HEK293T (cell line): ENCODE measurements around the gene DCP2.

Source experiments
- CTCF ChIA-PET: fragments of 350-600 bp; formaldehyde crosslinking; extraction: SDS; loops from one replicate; lab custom pipeline; 2021; ENCODE audit warnings: antibody characterized with exemption, inconsistent platforms; lab: Yijun Ruan, JAX
- POLR2A ChIA-PET: fragments of 350-600 bp; formaldehyde crosslinking; extraction: SDS; loops from one replicate; lab custom pipeline; 2020; ENCODE audit warnings: antibody characterized with exemption, inconsistent platforms; lab: Yijun Ruan, JAX
- DNase-seq: peaks from one replicate; pipeline ENCODE4 v3.0.0; 2012; ENCODE audit warnings: mixed read lengths; ENCODE audit errors: extremely low spot score
- ARNT ChIP-seq: fragments of 450-650 bp; IDR thresholded peaks from 2 replicates; pipeline ENCODE4 v1.6.1; 2017; ENCODE audit warnings: mild to moderate bottlenecking
- BHLHE40 ChIP-seq: fragments of 450-650 bp; IDR thresholded peaks from 2 replicates; pipeline ENCODE4 v1.6.1; 2016; ENCODE audit warnings: mild to moderate bottlenecking, moderate library complexity, borderline replicate concordance
- CTBP1 ChIP-seq: fragments of 450-650 bp; IDR thresholded peaks from 2 replicates; pipeline ENCODE4 v1.6.1; 2016; ENCODE audit warnings: borderline replicate concordance
- ELF4 ChIP-seq: fragments of 450-650 bp; IDR thresholded peaks from 2 replicates; pipeline ENCODE4 v1.6.1; 2017; ENCODE audit warnings: antibody characterized with exemption
- FOXA1 ChIP-seq: fragments of 450-650 bp; IDR thresholded peaks from 2 replicates; pipeline ENCODE4 v1.6.1; 2016; ENCODE audit warnings: mild to moderate bottlenecking
- FOXK2 ChIP-seq: fragments of 450-650 bp; IDR thresholded peaks from 2 replicates; pipeline ENCODE4 v1.6.1; 2016; ENCODE audit warnings: mild to moderate bottlenecking
- FOXM1 ChIP-seq: fragments of 450-650 bp; IDR thresholded peaks from 2 replicates; pipeline ENCODE4 v1.6.1; 2017; ENCODE audit warnings: mild to moderate bottlenecking, borderline replicate concordance
- HDGF ChIP-seq: fragments of 450-650 bp; IDR thresholded peaks from 2 replicates; pipeline ENCODE4 v1.6.1; 2017; ENCODE audit warnings: antibody characterized with exemption, borderline replicate concordance
- L3MBTL2 ChIP-seq: fragments of 450-650 bp; conservative IDR thresholded peaks from 2 replicates; pipeline ENCODE4 v1.6.1; 2016; ENCODE audit warnings: mild to moderate bottlenecking
- LEF1 ChIP-seq: fragments of 450-650 bp; IDR thresholded peaks from 2 replicates; pipeline ENCODE4 v1.6.1; 2017; ENCODE audit warnings: mild to moderate bottlenecking, borderline replicate concordance
- NFRKB ChIP-seq: fragments of 450-650 bp; IDR thresholded peaks from 2 replicates; pipeline ENCODE4 v1.6.1; 2016; ENCODE audit warnings: mild to moderate bottlenecking, moderate library complexity
- SP1 ChIP-seq: fragments of 450-650 bp; IDR thresholded peaks from 2 replicates; pipeline ENCODE4 v1.6.1; 2017
- SUZ12 ChIP-seq: fragments of 450-650 bp; IDR thresholded peaks from 2 replicates; pipeline ENCODE4 v1.6.1; 2016; ENCODE audit warnings: mild to moderate bottlenecking
- TARDBP ChIP-seq: fragments of 450-650 bp; IDR thresholded peaks from 2 replicates; pipeline ENCODE4 v1.6.1; 2016
- ZNF384 ChIP-seq: fragments of 450-650 bp; IDR thresholded peaks from 2 replicates; pipeline ENCODE4 v1.6.1; 2016
- TF ChIP-seq, protein P1 (sequence below): fragments of 450-650 bp; IDR thresholded peaks from 2 replicates; pipeline ENCODE4 v1.6.1; 2016

DCP2 gene

DNA sequence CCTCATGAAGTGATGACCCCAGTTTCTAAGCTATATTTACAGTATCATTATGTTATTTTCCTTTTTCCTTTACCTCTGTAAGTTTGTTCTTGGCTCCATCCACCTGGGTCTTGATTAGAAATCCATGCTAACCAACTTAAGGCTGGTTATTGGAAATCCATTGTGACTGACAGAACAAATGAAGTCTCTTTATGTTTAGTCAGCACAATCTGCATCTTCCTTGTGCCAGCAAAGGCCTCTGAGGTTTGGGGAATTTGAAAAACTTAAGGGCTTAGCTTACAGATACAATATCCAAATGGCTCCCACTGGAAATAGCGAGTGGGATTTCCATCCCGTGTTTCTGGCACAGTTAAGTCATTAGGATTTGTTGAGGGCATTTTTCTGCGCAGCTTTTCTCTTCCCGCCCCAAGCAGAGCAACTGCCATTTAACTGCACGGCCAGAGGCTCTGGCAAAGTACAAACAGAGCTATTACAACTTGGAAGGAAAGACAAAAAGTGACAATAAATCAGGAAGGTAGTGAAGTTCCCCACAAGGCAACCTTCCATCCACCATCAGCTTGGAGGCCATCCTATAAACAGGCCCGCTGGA, 64.2 kb downstream of the DCP2 start:
- TF ChIP-seq FOXA1 (no peak), LEF1 (no peak), ELF4 (no peak)
- TF ChIP-seq, protein P1, sequence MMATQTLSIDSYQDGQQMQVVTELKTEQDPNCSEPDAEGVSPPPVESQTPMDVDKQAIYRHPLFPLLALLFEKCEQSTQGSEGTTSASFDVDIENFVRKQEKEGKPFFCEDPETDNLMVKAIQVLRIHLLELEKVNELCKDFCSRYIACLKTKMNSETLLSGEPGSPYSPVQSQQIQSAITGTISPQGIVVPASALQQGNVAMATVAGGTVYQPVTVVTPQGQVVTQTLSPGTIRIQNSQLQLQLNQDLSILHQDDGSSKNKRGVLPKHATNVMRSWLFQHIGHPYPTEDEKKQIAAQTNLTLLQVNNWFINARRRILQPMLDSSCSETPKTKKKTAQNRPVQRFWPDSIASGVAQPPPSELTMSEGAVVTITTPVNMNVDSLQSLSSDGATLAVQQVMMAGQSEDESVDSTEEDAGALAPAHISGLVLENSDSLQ, result no peak
- CTCF ChIA-PET, result interaction anchor here (0.9 to 1.2 kb wide), 2 partner anchors 12 to 44 kb away, joined by 3 to 4 read pairs; no protein-coding TSS in a partner anchor
- POLR2A ChIA-PET, result no interaction called here
- no peak for DNase-seq

DNA sequence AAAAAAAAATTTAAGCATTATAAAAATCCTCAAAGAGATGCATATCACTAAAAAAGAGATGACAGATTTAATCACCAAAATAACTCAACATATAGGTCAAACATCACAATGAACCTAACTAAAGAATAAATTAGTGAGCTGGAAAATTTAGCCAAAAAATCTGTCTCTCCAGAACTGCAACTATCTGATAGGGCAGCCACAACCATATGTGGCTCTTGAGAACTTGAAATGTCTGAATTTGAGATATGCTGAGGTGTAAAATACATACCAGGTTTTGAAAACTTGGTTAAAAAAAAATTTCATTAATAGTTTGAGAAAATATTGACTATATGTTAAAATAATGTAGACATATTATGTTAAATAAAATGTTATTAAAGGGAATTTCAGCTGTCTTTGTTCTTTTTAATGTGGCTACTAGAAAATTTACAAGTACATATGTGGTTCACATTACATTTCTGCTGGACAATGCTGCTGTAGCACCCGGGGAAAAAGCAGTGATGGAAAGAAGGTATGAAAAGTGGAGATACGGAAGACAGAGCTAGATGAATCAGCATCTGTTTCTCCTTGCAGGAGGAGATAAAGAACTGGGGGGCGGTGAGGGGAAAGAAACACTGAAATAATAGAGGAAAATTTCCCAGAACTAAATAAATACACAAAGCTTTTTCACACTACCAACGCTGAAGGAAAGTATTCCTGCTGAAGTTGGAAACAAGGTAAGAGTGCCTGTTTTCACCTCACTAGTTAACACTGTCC, 66.1 kb downstream of the DCP2 start:
- TF ChIP-seq NFRKB (no peak), CTBP1 (no peak), TARDBP (no peak), ARNT (no peak), SUZ12 (no peak), ZNF384 (no peak), FOXK2 (no peak), ELF4 (no peak), SP1 (no peak), FOXA1 (no peak), L3MBTL2 (no peak), BHLHE40 (no peak), FOXM1 (no peak), LEF1 (no peak), HDGF (no peak)
- TF ChIP-seq, protein P1, result no peak
- ChIA-PET CTCF (interaction anchor here (0.6 to 0.7 kb wide), 3 partner anchors 59 to 351 kb away, joined by 3 to 6 read pairs (median 3); no protein-coding TSS in a partner anchor), POLR2A (interaction anchor here (1.2 kb wide), 1 partner anchor 19 kb away, joined by 3 read pairs; no protein-coding TSS in a partner anchor)
- DNase-seq, result no peak

DNA sequence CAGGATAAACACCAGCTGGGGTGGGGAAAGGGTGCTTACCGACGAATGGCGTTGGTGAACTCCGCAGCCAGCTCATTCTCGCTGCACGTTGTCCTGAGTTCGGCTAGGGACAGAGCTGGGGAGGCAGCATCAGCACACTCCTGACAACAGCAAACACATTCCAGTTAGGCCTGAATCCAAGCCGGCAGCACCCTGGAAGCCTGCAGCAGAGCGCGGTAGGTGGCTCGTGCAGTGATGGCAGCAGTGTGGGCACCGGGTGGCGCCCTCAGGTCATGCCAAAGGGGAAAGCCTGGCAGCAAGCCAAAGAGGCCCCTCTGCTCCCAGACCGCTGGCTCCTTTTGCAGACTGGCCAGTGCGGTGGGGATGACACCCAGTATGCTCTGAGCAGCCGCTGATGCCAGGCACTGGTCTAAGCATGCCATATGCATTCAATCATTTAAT, 66.9 kb downstream of the DCP2 start:
- ChIA-PET CTCF (interaction anchor here (0.7 kb wide), 2 partner anchors 58 to 123 kb away, joined by 3 read pairs; no protein-coding TSS in a partner anchor), POLR2A (interaction anchor here (1.2 kb wide), 1 partner anchor 20 kb away, joined by 3 read pairs; no protein-coding TSS in a partner anchor)
- TF ChIP-seq L3MBTL2 (no peak), TARDBP (no peak), NFRKB (no peak), FOXA1 (no peak), ELF4 (no peak), CTBP1 (no peak), ZNF384 (no peak), SP1 (no peak), BHLHE40 (no peak), FOXM1 (no peak), ARNT (no peak)
- TF ChIP-seq, protein P1, result no peak
- no peak for DNase-seq

DNA sequence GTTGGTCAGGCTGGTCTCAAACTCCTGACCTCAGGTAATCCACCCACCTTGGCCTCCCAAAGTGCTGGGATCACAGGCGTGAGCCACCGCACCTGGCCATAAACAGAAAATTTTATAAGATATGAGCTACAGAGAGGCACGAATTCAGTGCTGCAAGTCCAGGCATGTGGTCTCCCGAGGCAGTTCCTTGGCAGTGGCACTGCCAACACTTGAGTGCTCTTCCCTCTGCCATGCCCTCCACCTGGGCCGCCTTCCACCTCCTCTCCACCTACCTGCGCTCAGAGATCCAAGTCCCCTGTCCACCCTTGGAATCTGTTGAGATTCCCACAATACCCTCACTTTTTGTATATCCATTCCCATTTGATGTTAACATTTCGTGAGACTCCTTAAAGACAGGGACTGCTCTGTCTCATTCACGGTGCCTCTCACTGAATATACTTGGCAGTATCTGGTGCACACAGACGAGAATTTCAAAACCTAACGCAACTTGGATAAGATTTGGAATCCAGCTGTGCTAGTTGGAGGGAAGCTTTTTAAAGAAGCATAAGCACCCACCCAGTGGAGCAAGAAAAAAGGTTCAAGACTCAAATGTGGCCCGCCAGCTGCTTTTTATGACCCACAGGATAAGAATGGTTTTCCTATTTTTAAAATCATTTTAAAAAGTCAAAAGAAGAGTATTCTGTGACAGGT, 68.3 kb downstream of the DCP2 start:
- POLR2A ChIA-PET, result no interaction called here
- TF ChIP-seq ZNF384 (no peak), ELF4 (no peak), CTBP1 (no peak), LEF1 (no peak), HDGF (no peak), SUZ12 (no peak), NFRKB (no peak)
- TF ChIP-seq, protein P1, result no peak
- no peak for DNase-seq
- CTCF ChIA-PET, result interaction anchor here (0.6 to 0.7 kb wide), 2 partner anchors 117 to 274 kb away, joined by 3 read pairs; no protein-coding TSS in a partner anchor

DNA sequence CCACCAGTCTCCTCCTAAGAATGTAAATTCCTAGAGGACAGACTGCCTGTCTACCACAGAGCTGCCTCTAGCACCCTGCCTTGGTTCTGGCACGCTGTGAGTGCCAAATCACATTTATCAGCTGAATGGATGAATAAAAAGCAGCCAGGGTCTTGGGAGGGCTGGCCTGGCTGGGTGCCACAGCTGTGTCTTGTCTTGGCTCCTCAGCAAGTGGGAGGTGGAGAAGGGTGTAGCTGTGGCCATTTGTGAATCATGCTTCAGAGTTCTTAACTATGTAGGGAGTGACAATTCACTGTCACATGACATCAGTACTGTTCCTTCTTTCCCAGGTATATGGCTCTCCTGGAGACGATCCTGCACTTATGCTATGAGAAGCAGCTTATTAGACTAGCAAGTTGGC, 70.6 kb downstream of the DCP2 start:
- DNase-seq, result no peak
- POLR2A ChIA-PET, result no interaction called here

More for the DNA sequence above, 70.6 kb downstream of the DCP2 start:
- CTCF ChIA-PET, result interaction anchor here (0.6 kb wide), 2 partner anchors 23 to 283 kb away, joined by 3 read pairs; no protein-coding TSS in a partner anchor
- no peak for TF ChIP-seq FOXK2
